ENCODE data around the gene IDI2.
"Not testable (repeated sequence)": the region's sequence is repeated elsewhere in the genome, so short reads cannot be mapped to it uniquely, and the experiment has no call there.

IDI2 gene

DNA sequence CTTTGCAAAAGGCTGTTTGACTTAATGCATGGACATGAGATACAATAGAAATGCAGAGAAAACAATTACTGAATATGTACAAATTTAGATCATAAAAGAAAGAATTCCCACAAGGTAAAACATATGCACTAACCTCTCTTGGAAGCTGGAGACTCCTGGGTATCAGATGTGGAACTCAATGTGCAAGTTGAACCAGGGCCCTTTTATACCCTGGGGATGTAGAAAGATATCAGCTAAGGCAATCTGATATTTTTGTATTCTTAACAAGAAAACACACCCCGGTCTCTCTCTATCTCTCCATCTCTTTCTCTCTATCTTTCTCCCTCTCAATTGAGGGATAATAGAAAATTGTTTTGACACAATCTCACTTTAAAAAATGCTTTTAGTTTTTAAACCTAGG is at the start of gene IDI2:
Gene IDI2, minus strand, starts transcription at position 177 of the 400 bp plus-strand sequence. CDS start 1,136 bp downstream, outside the sequence.
- DNase-seq = no peak

DNA sequence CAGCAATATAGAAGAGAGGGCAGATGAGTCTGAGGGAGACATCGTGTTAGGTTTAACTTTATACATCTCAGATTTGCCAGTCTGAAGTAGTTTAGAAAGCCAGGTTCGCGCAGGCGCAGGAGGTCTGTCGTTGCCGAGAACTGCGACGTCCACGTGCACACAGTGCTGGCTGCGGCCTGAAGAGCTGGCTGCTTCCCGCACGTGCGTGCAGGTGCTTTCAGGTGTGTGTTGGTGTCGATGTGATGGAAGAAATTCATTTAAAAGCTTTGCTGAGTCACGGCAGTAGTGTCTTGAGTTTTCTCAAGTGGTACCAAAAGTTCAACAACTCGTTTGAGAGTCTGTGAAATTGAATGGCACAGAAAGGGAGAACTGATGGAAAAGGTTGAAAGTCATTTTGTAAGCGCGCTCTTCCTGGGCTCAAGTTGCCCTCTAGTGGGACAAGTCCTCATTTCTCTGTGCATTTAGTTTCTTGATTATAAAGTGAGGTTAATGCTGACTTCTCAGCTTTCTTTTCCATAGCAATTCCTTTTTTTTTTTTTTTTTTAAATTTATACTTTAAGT is 49.2 kb upstream of the IDI2 start:
- DNase-seq = no peak

DNA sequence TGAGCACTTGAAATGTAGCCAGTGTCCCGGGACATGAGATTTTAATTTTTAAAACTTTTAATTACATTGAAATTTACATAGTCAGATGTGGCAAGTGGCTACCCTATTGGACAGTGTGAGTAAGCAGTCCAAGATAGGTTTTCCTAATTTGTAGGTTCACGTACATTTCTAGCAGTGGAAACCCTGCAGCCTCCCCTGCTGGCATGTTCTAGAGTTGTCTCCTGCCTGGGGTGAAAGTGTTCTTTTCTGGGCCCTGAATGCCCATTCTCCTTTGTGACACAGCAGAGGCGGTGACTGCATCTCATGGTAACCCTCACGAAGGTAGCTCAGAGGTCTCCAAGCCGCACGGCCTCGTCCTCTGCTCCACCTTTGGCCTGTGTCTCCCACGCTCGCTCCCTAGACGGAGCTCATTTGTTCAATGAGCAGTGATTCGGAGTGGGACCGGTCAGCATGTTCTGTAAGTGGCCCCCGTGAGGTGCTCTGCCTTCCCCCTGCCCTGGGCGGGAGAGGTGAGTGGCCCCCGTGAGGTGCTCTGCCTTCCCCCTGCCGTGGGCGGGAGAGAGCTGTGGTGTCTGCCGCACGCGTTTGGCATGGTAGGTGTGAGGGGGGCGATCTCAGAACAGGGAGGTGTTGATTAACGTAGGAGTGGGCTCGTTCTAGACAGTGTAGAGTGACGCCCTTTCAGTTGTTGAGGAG is 48.5 kb upstream of the IDI2 start:
- DNase-seq = no peak

DNA sequence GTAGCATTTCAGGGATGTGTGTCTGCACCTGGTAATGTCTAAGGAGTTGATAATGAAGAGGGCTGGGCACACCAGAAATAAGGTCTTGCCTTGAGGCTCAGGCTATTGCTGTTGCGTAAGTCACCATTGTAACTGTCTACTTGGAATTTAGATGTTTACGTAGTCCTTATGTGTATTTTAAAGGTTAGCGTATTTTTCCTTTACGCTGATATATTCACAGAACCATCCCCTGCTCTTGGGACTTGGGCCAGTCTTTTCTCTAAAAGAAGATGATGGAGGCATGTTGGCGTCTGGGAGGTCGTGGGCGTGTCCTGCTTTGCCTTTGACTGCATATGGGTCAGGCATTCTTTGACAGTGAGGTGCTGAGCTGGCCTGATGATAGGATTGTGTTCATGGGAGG is 45.3 kb upstream of the IDI2 start:
- no peak for DNase-seq

DNA sequence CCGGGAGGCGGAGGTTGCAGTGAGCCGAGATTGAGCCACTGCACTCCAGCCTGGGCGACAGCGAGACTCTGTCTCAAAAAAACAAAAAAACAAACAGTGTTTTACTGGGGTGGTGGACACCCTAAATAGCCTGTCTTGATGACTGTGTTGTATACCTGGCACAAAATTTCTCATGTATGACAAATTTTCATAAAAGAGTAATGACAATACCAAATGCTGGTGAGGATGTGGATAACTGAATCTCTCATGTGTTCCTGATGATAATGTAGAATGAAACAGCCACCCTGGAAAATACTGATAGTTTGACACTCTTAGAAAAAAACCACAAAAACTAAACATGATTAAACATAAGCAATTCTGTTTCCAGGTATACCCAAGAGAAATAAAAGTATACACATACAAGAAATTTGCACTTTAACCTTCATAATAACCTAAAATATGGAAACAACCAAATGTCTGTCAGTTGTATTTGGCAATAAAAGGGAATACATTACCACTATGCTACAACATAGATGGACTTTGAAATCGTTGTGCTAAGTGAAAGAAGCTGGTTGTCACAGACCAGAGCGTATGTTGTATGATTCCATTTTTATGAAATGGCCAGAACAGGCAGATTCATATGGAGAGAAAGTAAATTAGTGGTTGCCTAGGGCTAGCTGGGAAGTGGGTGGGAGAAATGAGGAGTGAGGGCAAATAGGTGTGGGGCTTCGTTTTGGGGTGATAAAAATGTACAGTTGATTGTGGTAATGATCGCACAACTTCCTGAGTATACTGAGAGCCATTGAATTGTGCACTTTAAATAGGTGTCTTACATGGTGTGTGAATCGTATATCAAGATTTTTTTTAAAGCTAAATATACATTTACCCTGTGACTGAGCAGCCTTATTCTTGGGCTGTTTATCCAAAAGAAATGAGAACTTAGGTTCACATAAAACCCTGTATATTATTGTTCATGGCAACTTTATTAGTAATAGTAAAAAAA is 43.0 kb upstream of the IDI2 start:
- no peak for DNase-seq

DNA sequence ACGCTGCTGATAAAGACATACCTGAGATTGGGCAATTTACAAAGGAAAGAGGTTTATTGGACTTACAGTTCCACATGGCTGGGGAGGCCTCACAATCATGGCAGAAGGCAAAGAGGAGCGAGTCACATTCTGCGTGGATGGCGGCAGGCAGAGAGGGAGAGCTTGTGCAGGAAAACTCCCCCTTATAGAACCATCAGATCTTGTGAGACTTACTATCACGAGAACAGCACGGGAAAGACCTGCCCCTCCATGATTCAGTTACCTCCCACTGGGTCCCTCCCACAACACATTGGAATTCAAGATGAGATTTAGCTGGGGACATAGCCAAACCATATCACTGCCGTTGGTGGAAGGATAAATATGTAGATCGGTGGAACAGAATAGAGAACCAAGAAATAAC is 41.1 kb upstream of the IDI2 start:
- not testable (repeated sequence) for DNase-seq

DNA sequence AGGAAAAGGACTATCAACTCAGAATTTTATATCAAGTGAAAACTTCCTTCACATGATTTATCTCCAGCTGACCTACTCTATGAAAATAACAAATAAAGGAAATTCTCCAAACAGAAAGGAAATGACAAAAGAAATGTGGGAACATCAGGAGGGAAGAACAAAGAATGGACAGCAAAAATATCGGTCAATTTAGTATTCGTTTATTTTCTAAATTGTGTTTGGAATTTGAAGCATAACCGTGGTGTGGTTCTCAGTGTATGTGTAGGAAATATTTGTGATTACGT is 39.2 kb upstream of the IDI2 start:
- DNase-seq = no peak

DNA sequence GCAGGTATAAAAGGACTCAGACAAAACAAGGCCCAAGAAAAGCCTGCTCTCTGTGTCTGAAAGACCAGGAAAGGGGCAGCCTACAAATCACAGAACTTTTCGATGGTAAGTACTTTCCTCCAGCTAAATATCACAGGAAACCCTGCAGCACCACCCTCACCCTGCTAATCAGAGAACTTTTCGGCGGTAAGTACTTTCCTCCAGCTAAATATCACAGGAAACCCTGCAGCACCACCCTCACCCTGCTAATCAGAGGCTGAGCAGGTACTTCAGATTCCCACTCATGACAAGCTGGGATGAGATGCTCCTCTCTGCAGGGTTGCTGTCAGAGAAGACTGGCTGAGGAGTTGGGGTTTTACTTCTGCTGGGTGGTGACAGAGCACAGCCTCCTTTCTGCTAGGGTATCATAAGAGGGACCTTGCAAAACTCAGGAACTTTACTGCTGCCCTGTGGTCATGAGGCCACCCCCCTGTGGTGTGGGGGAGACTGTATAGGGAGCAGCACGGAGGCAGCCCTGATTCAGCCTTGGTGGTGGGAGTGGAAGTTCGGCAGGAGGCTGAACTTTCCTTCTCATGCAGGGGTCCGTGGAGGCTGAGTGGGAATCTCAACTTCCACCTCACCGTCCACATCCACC is 37.7 kb upstream of the IDI2 start:
- DNase-seq = peak; percentile 14 to 24

DNA sequence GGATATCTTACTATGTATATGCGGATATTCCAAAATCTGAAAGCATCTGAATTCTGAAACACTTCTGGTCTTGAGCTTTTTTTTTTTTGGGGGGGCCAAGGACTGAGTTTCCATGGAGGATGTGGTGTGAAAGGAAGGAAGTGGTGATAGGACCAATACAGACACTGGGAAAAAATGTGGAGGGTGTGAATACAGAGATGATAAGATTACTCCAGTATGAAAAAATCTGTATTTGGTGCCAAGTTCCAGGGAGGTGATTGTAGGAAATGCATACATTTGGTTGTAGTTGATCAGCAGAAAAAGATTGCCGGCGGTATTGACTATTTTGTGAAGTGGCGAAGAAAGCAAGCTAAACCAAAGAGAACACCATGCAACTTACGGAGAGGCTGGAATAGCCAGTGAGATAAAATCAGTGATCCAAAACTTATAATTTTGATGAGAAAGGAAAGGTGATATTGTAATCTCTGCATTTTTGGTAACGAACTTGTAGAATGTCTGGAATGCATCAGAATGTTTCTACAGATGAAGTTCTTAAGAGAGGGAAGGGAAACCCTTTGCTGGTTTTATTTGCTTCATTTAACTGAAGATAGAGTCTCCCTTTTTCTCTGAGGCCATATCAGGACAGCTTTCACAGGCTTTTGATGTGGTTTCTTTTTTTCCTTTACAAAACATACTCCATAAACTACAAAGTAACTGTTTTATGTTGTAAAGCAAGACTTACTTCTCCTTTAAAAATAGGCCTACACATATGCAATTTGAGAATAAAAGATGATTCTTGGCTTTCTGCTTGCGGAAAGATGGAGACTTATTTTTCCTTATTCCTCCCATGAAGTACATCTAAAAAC is 36.5 kb upstream of the IDI2 start:
- DNase-seq = no peak

DNA sequence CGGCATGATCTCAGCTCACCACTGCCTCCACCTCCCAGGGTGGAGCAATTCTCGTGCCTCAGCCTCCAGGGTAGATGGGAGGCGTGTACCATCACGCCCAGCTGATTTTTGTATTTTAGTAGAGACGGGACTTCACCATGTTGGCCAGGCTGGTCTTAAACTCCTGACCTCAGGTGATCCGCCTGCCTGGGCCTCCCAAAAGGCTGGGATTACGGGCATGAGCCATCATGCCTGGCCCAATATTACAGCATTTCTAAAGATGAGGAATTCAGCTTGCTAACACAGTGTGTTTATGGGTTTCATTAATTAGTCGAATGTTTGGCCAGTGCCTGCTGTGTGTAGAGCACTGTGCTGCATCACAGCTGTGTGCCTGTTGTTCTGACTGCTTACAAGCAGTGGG is 34.2 kb upstream of the IDI2 start:
- DNase-seq = no peak

DNA sequence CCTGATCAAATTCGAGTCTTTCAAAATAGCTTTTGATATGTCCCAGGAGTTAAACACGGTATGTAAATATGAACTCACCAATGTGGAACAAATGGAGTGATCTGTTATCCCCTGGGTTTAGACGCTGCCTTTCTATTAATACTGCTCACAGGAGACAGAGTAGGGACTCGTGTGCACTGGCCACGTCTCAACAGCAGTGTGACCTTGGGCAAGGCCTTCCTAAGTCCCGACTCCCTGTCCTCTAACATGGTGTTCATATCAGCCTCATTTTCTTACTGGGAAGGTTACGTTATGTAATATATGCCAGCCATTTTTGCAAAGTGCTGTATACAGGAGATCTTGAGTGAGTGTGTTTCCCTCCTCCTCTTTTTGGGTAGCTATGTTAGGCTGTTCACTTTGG is 32.4 kb upstream of the IDI2 start:
- no peak for DNase-seq

DNA sequence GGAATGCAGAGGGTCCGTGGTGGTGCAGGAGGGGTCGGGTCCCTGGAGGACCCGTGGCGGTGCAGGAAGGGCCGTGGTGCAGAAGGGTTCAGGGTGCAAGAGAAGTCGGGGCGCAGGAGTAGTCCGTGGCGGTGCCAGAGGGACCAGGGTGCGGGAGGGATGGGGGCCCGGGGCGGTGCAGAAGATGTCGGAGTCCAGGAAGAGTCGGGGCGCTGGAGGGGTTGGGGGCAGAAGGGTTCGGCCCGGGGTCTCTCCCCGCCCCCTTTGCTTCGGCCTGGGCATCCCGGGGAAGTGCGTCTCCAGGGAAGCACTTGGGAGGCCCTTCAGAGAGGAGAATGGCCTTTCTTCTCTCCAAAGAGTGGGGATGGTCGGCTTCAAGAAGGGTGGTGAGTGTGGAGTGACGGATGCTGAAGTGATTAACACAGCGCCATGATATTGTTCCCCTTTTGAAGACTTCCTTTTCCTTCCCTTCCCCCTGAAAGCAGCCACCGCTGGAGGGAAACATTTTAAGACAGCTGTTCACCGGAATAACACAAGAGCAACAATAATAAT is 31.5 kb upstream of the IDI2 start:
- no peak for DNase-seq

DNA sequence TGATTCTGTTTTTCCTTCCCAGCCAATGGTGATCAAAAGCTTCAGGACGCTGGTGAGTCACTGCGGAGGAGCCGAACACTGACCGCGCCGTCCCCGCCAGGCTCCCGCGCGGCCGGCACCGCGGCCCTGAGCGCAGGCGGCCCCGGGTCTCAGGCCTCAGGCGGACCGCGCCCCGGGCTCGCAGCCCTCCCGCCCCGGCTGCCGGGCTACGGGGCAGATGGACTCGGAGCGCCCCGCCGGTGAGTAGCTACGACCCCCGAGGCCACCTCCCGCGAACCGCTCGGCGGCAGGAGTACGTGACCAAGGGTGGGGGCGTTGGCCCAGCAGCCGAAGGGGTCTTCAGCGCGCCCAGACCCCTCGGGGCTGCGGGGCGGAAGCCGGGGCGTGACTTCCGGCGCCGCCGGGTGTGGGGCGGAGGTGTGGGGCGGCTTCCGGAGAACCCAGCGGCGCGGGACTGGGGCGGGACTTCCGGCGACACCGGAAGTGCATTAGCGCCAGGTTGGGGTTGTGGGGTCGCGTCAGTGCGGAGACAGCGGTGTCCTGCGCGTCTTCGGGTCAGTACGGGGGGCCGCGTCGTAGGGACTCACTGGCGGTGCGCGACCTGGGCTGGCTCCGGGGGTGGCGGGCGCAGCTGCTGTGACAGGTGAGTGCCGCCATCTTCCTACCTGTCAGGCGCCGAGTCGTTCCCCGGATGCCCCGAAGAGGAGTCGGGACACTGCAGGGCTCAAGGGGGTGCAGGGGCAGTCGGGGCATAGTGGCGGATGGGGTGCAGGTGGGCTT is 30.9 kb upstream of the IDI2 start, which contains the start of gene WDR37:
Gene WDR37, plus strand, starts transcription at position 60 of the 780 bp plus-strand sequence. CDS start 15,771 bp downstream, outside the sequence.
- peak; percentile 85 for DNase-seq

DNA sequence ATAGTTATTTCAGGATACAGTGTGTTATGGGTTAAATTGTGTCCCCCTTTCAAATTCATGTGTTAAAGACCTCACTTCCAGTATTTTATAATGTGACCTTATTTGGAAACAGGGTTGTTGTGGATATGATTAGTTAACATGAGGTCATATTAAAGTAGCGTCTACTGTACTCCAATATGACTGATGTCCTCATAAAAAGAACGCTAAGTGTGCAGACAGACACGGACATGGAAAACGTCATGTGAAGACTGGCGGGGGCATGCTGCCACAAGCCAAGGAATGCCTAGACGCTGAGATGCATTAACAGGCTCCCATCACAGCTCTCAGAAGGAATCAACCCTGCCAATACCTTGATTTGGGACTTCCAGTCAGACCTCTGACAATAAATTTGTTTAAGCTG is 29.0 kb upstream of the IDI2 start:
- no peak for DNase-seq

DNA sequence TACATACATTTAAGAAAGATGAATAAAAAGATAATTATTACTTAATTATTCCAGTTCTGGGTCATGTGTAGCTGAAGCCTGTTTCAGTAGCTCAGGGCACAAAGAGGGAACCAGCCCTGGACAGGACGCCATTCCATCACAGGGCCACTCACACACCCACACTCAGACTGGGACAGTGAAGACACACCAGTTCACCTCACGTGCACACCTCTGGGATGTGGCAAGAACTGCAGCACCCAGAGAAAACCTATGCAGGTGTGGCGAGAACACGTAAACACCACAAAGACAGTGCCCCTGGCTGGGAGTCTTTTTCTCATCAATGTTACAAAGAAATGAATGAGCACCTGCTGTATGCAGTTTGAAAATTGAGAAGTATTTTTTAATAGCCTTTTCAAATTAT is 24.9 kb upstream of the IDI2 start:
- peak; percentile 13 to 41 for DNase-seq

DNA sequence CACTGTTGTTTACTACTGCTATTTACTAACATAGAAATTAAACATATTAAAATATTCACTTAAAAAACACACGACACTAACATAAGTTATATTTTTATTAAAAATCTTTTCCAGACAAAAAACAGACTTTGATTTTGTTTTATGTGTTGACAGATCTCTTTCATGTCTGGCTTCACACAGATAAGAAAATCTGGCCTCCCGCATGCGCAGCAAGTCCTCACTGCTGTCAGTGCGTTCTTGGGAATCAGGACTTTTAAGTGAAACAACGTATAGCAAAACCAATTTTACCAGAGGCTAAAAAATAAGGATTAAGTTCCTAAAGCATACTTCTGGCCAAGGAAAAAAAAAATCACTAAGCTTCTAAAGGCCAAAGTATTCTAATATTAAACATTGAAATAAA is 24.5 kb upstream of the IDI2 start:
- no peak for DNase-seq

DNA sequence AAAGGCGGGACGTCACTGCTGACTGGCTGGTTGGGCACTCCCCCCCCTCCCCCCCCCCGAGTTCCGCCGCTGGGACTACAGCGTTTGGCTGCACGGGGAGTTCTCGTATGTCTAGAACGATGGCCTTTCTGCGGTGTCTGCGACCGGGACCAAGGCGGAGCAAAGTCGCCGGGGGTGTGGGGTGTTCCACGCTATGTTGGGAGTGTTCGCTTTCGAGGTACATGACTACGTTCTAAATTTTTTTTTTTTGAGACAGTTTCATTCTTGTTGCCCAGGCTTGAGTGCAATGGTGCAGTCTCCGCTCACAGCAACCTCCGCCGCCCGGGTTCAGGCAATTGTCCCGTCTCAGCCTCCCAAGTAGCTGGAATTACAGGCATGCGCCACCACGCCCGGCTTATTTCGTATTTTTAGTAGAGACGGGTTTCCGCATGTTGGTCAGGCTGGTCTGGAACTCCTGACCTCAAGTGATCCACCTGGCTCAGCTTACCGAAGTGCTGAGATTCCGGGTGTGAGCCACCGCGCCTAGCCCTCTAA is 23.8 kb upstream of the IDI2 start:
- DNase-seq = no peak

DNA sequence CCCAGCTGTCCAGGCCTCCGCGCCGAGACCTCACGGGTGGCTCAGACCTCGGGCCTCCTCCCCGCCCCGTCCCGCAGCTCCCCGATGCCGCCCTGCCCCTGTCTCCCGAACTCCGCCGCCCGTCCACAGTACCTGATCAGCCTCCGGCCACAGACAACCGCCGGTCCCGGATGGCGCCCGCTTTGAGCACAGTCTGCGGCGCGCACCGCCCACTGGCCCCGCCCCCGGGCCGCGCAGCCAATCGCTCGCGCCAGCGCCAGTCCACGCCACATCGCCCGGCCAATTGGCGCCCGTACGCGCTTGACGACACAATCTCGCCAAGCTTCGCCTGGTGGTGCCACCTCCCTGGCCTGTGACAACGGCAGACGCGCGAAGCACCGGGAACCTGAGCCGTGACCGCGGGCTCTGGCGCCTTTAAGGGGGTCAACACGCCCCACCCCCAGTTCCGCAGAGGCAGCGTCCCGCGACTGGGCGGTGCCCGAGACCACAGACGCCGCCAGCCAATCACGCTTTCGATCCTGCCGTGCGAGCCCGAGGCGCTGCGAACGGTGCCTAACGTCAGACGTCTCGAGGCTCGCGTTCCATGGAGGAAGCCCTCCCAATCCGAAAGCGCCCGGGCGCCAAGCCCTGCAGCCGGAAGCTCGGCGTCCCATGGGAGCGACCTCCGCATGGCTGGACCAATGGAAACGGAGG is 23.2 kb upstream of the IDI2 start, which contains the start of gene IDI1:
Gene IDI1, minus strand, starts transcription at position 388 of the 693 bp plus-strand sequence. Its CDS starts 116 bp downstream, at position 272.
- DNase-seq = peak; percentile 93 to 94

DNA sequence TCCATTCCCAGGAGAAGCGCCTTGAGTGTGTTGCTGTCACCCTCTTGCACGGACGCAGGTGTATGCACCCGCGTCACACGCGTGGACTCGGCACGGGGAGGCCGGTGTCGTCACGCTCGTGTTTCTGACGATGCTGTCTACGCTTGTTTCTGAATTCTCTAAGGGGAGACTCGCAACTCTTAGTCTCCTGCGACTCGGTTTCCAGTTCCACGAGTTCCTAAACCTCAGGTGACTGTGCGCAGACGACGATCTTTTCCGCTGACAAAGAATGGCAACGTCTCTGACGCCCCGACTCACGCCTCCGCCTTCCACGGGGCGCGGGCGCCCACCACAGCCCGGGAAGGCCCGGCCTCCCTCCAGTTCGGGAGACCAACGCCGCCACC is 22.7 kb upstream of the IDI2 start:
- peak in 1 of 2 donors; percentile 63 for DNase-seq

DNA sequence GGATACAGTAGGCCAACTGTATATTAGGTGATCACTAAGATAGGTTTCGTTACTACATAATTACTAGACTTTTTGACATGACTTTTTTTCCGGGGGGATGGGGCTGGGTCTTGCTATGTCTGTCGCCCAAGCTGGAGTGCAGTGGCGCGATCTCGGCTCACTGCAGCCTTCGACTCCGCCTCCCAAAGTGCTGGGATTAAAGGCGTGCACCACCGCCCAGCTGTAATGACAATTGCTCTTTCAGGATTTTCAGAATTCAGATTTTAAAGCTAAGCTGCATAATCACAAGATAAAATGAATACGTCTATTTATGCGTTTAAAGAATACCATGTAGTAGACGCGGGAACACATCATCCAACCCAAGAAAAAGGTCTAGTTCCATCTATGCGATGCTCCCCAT is 22.3 kb upstream of the IDI2 start:
- DNase-seq = no peak

Measured in activated CD4-positive, alpha-beta T cell treated with anti-CD3 and anti-CD28 coated beads for 4 hours (primary cell).